Measurements from ENCODE around the gene UBAC2. TPM values are rescaled to one million over a fixed set of nuclear protein-coding genes. Genes with fewer than 3 reads are reported as not detected.

The UBAC2 gene
- total RNA-seq, 1 donor: 51.3 TPM

GRCh38 chr13:99339736-99340397 lies 139.2 kb downstream of the UBAC2 start:
- no peak overlapping the region for H3K4me3 ChIP-seq (ENCODE audit: low read length)
- H3K4me1 ChIP-seq (ENCODE audit: insufficient read depth, low read length): peaks cover 36% of the 10 kb centered on the region
- H3K9me3 ChIP-seq (ENCODE audit: low read depth, low read length): no peaks in the 10 kb centered on the region
- no peaks in the 10 kb centered on the region for H3K27me3 ChIP-seq (ENCODE audit: insufficient read depth, low read length)

- H3K4me3 ChIP-seq (ENCODE audit: low read length): no peak overlapping the region
Observed at GRCh38 chr13:99340638-99341037, 140.0 kb downstream of the UBAC2 start.

GRCh38 chr13:99341969-99342722 lies 141.5 kb downstream of the UBAC2 start:
- Histone ChIP-seq H3K9me3 (ENCODE audit: low read depth, low read length) (no peaks in the 10 kb centered on the region), H3K4me3 (ENCODE audit: low read length) (no peak overlapping the region), H3K27me3 (ENCODE audit: insufficient read depth, low read length) (no peaks in the 10 kb centered on the region), H3K4me1 (ENCODE audit: insufficient read depth, low read length) (peaks cover 30% of the 10 kb centered on the region)

More at GRCh38 chr13:99340638-99341037, 140.0 kb downstream of the UBAC2 start:
- no peaks in the 10 kb centered on the region for H3K9me3 ChIP-seq (ENCODE audit: low read depth, low read length)
- H3K4me1 ChIP-seq (ENCODE audit: insufficient read depth, low read length): peaks cover 32% of the 10 kb centered on the region
- H3K27me3 ChIP-seq (ENCODE audit: insufficient read depth, low read length): no peaks in the 10 kb centered on the region

GRCh38 chr13:99342723-99343315 lies 142.2 kb downstream of the UBAC2 start:
- H3K4me1 ChIP-seq (ENCODE audit: insufficient read depth, low read length): peaks cover 34% of the 10 kb centered on the region
- H3K4me3 ChIP-seq (ENCODE audit: low read length): no peak overlapping the region
- no peaks in the 10 kb centered on the region for H3K27me3 ChIP-seq (ENCODE audit: insufficient read depth, low read length)
- no peaks in the 10 kb centered on the region for H3K9me3 ChIP-seq (ENCODE audit: low read depth, low read length)

- Histone ChIP-seq H3K9me3 (ENCODE audit: low read depth, low read length) (no peaks in the 10 kb centered on the region), H3K4me3 (ENCODE audit: low read length) (no peak overlapping the region), H3K4me1 (ENCODE audit: insufficient read depth, low read length) (peaks cover 25% of the 10 kb centered on the region), H3K27me3 (ENCODE audit: insufficient read depth, low read length) (no peaks in the 10 kb centered on the region)
Observed at GRCh38 chr13:99344610-99345208, 144.1 kb downstream of the UBAC2 start.

GRCh38 chr13:99345345-99345744 lies 144.7 kb downstream of the UBAC2 start:
- Histone ChIP-seq H3K27me3 (ENCODE audit: insufficient read depth, low read length) (no peaks in the 10 kb centered on the region), H3K4me3 (ENCODE audit: low read length) (no peak overlapping the region), H3K9me3 (ENCODE audit: low read depth, low read length) (no peaks in the 10 kb centered on the region), H3K4me1 (ENCODE audit: insufficient read depth, low read length) (peaks cover 20% of the 10 kb centered on the region)

GRCh38 chr13:99346335-99347042 lies 145.8 kb downstream of the UBAC2 start:
- Histone ChIP-seq H3K4me1 (ENCODE audit: insufficient read depth, low read length) (peaks cover 21% of the 10 kb centered on the region), H3K9me3 (ENCODE audit: low read depth, low read length) (no peaks in the 10 kb centered on the region), H3K4me3 (ENCODE audit: low read length) (no peak overlapping the region), H3K27me3 (ENCODE audit: insufficient read depth, low read length) (no peaks in the 10 kb centered on the region)

- peaks cover 22% of the 10 kb centered on the region for H3K4me1 ChIP-seq (ENCODE audit: insufficient read depth, low read length)
- no peak overlapping the region for H3K4me3 ChIP-seq (ENCODE audit: low read length)
- H3K9me3 ChIP-seq (ENCODE audit: low read depth, low read length): no peaks in the 10 kb centered on the region
- no peaks in the 10 kb centered on the region for H3K27me3 ChIP-seq (ENCODE audit: insufficient read depth, low read length)
Observed at GRCh38 chr13:99347335-99347878, 146.8 kb downstream of the UBAC2 start.

- no peaks in the 10 kb centered on the region for H3K9me3 ChIP-seq (ENCODE audit: low read depth, low read length)
- H3K4me1 ChIP-seq (ENCODE audit: insufficient read depth, low read length): peaks cover 27% of the 10 kb centered on the region
- no peaks in the 10 kb centered on the region for H3K27me3 ChIP-seq (ENCODE audit: insufficient read depth, low read length)
- no peak overlapping the region for H3K4me3 ChIP-seq (ENCODE audit: low read length)
Observed at GRCh38 chr13:99347911-99348451, 147.3 kb downstream of the UBAC2 start.

GRCh38 chr13:99350191-99350590 lies 149.5 kb downstream of the UBAC2 start:
- Histone ChIP-seq H3K27me3 (ENCODE audit: insufficient read depth, low read length) (no peaks in the 10 kb centered on the region), H3K4me1 (ENCODE audit: insufficient read depth, low read length) (peaks cover 45% of the 10 kb centered on the region), H3K9me3 (ENCODE audit: low read depth, low read length) (no peaks in the 10 kb centered on the region), H3K4me3 (ENCODE audit: low read length) (no peak overlapping the region)

GRCh38 chr13:99351772-99352171 lies 151.1 kb downstream of the UBAC2 start:
- Histone ChIP-seq H3K4me1 (ENCODE audit: insufficient read depth, low read length) (peaks cover 60% of the 10 kb centered on the region), H3K4me3 (ENCODE audit: low read length) (no peak overlapping the region), H3K27me3 (ENCODE audit: insufficient read depth, low read length) (no peaks in the 10 kb centered on the region), H3K9me3 (ENCODE audit: low read depth, low read length) (no peaks in the 10 kb centered on the region)

GRCh38 chr13:99352351-99353245 lies 151.9 kb downstream of the UBAC2 start:
- peaks cover 66% of the 10 kb centered on the region for H3K4me1 ChIP-seq (ENCODE audit: insufficient read depth, low read length)
- H3K4me3 ChIP-seq (ENCODE audit: low read length): no peak overlapping the region
- no peaks in the 10 kb centered on the region for H3K27me3 ChIP-seq (ENCODE audit: insufficient read depth, low read length)
- H3K9me3 ChIP-seq (ENCODE audit: low read depth, low read length): no peaks in the 10 kb centered on the region

GRCh38 chr13:99353246-99353600 lies 152.6 kb downstream of the UBAC2 start:
- Histone ChIP-seq H3K4me1 (ENCODE audit: insufficient read depth, low read length) (peaks cover 71% of the 10 kb centered on the region), H3K9me3 (ENCODE audit: low read depth, low read length) (no peaks in the 10 kb centered on the region), H3K4me3 (ENCODE audit: low read length) (no peak overlapping the region), H3K27me3 (ENCODE audit: insufficient read depth, low read length) (no peaks in the 10 kb centered on the region)

All from mononuclear cell (primary cell).